ENCODE data around the gene GCSH. TPM values are rescaled to one million over a fixed set of nuclear protein-coding genes. Genes with fewer than 3 reads are reported as not detected.

GCSH gene
- total and polyA plus RNA-seq, 2 of the 13 experiments (the other 11 are each of a cell fraction or from before 2014, with no cell fraction given), result 35.9 to 103 TPM

DNA sequence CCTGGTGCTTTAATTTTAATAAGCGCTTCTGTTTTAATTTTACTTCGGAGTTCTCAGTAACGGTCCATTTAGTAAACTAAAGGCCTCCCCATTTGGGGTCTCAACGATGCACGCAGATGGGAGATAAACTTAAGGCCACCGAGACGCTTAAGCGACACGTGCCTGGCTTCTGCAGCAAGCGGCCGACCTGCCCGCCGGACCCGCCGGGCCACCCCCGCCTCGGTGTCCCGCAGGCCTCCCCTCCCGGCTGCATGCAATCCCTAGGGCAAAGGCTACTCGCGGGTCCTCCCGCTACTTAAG lies 592 bp downstream of the GCSH start (continued):
- TF ChIP-seq, protein P1, sequence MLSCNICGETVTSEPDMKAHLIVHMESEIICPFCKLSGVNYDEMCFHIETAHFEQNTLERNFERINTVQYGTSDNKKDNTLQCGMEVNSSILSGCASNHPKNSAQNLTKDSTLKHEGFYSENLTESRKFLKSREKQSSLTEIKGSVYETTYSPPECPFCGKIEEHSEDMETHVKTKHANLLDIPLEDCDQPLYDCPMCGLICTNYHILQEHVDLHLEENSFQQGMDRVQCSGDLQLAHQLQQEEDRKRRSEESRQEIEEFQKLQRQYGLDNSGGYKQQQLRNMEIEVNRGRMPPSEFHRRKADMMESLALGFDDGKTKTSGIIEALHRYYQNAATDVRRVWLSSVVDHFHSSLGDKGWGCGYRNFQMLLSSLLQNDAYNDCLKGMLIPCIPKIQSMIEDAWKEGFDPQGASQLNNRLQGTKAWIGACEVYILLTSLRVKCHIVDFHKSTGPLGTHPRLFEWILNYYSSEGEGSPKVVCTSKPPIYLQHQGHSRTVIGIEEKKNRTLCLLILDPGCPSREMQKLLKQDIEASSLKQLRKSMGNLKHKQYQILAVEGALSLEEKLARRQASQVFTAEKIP (CRISPR knock-in tag; IDR thresholded peaks at IDR 0.05; ENCODE audit: borderline replicate concordance), result no peak
- TF ChIP-seq, protein P2, sequence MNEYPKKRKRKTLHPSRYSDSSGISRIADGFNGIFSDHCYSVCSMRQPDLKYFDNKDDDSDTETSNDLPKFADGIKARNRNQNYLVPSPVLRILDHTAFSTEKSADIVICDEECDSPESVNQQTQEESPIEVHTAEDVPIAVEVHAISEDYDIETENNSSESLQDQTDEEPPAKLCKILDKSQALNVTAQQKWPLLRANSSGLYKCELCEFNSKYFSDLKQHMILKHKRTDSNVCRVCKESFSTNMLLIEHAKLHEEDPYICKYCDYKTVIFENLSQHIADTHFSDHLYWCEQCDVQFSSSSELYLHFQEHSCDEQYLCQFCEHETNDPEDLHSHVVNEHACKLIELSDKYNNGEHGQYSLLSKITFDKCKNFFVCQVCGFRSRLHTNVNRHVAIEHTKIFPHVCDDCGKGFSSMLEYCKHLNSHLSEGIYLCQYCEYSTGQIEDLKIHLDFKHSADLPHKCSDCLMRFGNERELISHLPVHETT (CRISPR knock-in tag; conservative IDR thresholded peaks at IDR 0.05), result no peak
- no peak for TF ChIP-seq SP4 (CRISPR knock-in tag; IDR thresholded peaks at IDR 0.05)
- TF ChIP-seq, protein P3, sequence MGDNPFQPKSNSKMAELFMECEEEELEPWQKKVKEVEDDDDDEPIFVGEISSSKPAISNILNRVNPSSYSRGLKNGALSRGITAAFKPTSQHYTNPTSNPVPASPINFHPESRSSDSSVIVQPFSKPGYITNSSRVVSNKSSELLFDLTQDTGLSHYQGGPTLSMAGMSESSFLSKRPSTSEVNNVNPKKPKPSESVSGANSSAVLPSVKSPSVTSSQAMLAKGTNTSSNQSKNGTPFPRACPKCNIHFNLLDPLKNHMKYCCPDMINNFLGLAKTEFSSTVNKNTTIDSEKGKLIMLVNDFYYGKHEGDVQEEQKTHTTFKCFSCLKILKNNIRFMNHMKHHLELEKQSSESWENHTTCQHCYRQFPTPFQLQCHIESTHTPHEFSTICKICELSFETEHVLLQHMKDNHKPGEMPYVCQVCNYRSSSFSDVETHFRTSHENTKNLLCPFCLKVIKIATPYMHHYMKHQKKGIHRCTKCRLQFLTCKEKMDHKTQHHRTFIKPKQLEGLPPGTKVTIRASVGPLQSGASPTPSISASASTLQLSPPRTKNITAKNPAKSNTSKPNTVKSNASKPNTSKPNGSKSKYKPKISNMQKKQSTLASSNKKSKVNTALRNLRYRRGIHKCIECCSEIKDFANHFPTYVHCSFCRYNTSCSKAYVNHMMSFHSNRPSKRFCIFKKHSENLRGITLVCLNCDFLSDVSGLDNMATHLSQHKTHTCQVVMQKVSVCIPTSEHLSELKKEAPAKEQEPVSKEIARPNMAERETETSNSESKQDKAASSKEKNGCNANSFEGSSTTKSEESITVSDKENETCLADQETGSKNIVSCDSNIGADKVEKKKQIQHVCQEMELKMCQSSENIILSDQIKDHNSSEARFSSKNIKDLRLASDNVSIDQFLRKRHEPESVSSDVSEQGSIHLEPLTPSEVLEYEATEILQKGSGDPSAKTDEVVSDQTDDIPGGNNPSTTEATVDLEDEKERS (CRISPR knock-in tag; IDR thresholded peaks at IDR 0.05), result 0 out of 2 replicates have a peak, but pooled peaks have one; percentile 27
- TF ChIP-seq HDAC1 (CRISPR knock-in tag; IDR thresholded peaks at IDR 0.05), result no peak
- TF ChIP-seq KDM4B (CRISPR knock-in tag; IDR thresholded peaks at IDR 0.05), result 0 out of 2 replicates have a peak, but pooled peaks have one; percentile 24
- no peak for TF ChIP-seq REPIN1 (CRISPR knock-in tag; IDR thresholded peaks at IDR 0.05; ENCODE audit: borderline replicate concordance, low read depth)
- TF ChIP-seq ZNF589 (CRISPR knock-in tag; conservative IDR thresholded peaks at IDR 0.05), result no peak
- no peak for TF ChIP-seq ZNF878 (CRISPR knock-in tag; IDR thresholded peaks at IDR 0.05)
- TF ChIP-seq ZNF24 (IDR thresholded peaks at IDR 0.05), result no peak
- 0 out of 2 replicates have a peak, but pooled peaks have one; percentile 12 for TF ChIP-seq ZNF788 (CRISPR knock-in tag; IDR thresholded peaks at IDR 0.05; ENCODE audit: borderline replicate concordance)
- no peak for TF ChIP-seq SP1 (IDR thresholded peaks at IDR 0.05)
- TF ChIP-seq SP1 (CRISPR knock-in tag; IDR thresholded peaks at IDR 0.05), result no peak
- TF ChIP-seq ZMYM3 (CRISPR knock-in tag; IDR thresholded peaks at IDR 0.05), result 0 out of 2 replicates have a peak, but pooled peaks have one; percentile 9
- no peak for TF ChIP-seq SNRNP70 (IDR thresholded peaks at IDR 0.05; ENCODE audit: low read depth, low read length)
- 0 out of 2 replicates have a peak, but pooled peaks have one; percentile 3 for TF ChIP-seq PCBP1 (IDR thresholded peaks at IDR 0.05; ENCODE audit: borderline replicate concordance, low read depth, low read length)
- no peak for TF ChIP-seq DMAP1 (CRISPR knock-in tag; IDR thresholded peaks at IDR 0.05)
- TF ChIP-seq, protein P4, sequence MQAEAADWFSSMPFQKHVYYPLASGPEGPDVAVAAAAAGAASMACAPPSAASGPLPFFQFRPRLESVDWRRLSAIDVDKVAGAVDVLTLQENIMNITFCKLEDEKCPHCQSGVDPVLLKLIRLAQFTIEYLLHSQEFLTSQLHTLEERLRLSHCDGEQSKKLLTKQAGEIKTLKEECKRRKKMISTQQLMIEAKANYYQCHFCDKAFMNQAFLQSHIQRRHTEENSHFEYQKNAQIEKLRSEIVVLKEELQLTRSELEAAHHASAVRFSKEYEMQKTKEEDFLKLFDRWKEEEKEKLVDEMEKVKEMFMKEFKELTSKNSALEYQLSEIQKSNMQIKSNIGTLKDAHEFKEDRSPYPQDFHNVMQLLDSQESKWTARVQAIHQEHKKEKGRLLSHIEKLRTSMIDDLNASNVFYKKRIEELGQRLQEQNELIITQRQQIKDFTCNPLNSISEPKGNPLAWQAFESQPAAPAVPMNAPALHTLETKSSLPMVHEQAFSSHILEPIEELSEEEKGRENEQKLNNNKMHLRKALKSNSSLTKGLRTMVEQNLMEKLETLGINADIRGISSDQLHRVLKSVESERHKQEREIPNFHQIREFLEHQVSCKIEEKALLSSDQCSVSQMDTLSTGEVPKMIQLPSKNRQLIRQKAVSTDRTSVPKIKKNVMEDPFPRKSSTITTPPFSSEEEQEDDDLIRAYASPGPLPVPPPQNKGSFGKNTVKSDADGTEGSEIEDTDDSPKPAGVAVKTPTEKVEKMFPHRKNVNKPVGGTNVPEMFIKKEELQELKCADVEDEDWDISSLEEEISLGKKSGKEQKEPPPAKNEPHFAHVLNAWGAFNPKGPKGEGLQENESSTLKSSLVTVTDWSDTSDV (CRISPR knock-in tag; IDR thresholded peaks at IDR 0.05), result no peak
- no peak for TF ChIP-seq ZNF547 (CRISPR knock-in tag; IDR thresholded peaks at IDR 0.05)
- TF ChIP-seq DR1 (CRISPR knock-in tag; IDR thresholded peaks at IDR 0.05), result no peak
- TF ChIP-seq HMG20B (CRISPR knock-in tag; conservative IDR thresholded peaks at IDR 0.05), result 0 out of 2 replicates have a peak, but pooled peaks have one; percentile 17
- no peak for TF ChIP-seq MED8 (CRISPR knock-in tag; IDR thresholded peaks at IDR 0.05; ENCODE audit: insufficient replicate concordance)
- TF ChIP-seq POLR2A (IDR thresholded peaks at IDR 0.05; ENCODE audit: insufficient read depth in 1 of 2, low read depth in 2 of 2, low read length in 2 of 2), result no peak
- no peak for TF ChIP-seq KLF6 (CRISPR knock-in tag; IDR thresholded peaks at IDR 0.05)
- no peak for TF ChIP-seq ZNF703 (CRISPR knock-in tag; IDR thresholded peaks at IDR 0.05; ENCODE audit: borderline replicate concordance)
